ENCODE results near the gene RTN4. TPM values are rescaled to one million over a fixed set of nuclear protein-coding genes. Genes with fewer than 3 reads are reported as not detected.

The RTN4 gene
- total RNA-seq, 1 experiment from 2014 or later = 394 TPM

GRCh38 chr2:55026202-55026601 lies 24.0 kb downstream of the RTN4 start:
- H3K27ac Mint-ChIP-seq (ENCODE audit: unreplicated experiment) = no peak overlapping the region
- no peaks in the 10 kb centered on the region for H3K27me3 Mint-ChIP-seq (ENCODE audit: unreplicated experiment)

GRCh38 chr2:55025627-55026026 lies 24.6 kb downstream of the RTN4 start:
- no TSS peak for BruUV-seq (replicated peaks)
- CTCF ChIA-PET = interaction anchor here (0.6 to 1.2 kb wide), 2 partner anchors 142 to 912 kb away, joined by 3 to 6 read pairs; no protein-coding TSS in a partner anchor
- Mint-ChIP-seq H3K9me3 (ENCODE audit: low read depth, unreplicated experiment) (no peaks in the 10 kb centered on the region), H3K4me1 (ENCODE audit: low read depth, unreplicated experiment) (no peaks in the 10 kb centered on the region), H3K27me3 (ENCODE audit: unreplicated experiment) (no peaks in the 10 kb centered on the region), H3K27ac (ENCODE audit: unreplicated experiment) (no peak overlapping the region), H3K36me3 (ENCODE audit: insufficient read depth, unreplicated experiment) (no peaks in the 10 kb centered on the region), H3K4me3 (ENCODE audit: low read depth, unreplicated experiment) (no peak overlapping the region)
- intact Hi-C loops (cut with micrococcal nuclease; ENCODE audit: unreplicated experiment) = no loop called here
- TF ChIP-seq CTCF (IDR thresholded peaks at IDR 0.05; ENCODE audit: unreplicated experiment) = no peak
- no peak for DNase-seq

More at GRCh38 chr2:55026202-55026601, 24.0 kb downstream of the RTN4 start:
- intact Hi-C loops (cut with micrococcal nuclease; ENCODE audit: unreplicated experiment) = no loop called here
- DNase-seq = no peak
- TSS peak; percentile 9 for BruUV-seq (replicated peaks)
- no peak for TF ChIP-seq CTCF (IDR thresholded peaks at IDR 0.05; ENCODE audit: unreplicated experiment)
- CTCF ChIA-PET = interaction anchor here (1.0 kb wide), 1 partner anchor 22 kb away, joined by 3 read pairs; no protein-coding TSS in a partner anchor
- Mint-ChIP-seq H3K4me1 (ENCODE audit: low read depth, unreplicated experiment) (no peaks in the 10 kb centered on the region), H3K9me3 (ENCODE audit: low read depth, unreplicated experiment) (no peaks in the 10 kb centered on the region), H3K4me3 (ENCODE audit: low read depth, unreplicated experiment) (no peak overlapping the region), H3K36me3 (ENCODE audit: insufficient read depth, unreplicated experiment) (no peaks in the 10 kb centered on the region)

- no TSS peak for BruUV-seq (replicated peaks)
- Mint-ChIP-seq H3K4me3 (ENCODE audit: low read depth, unreplicated experiment) (no peak overlapping the region), H3K27ac (ENCODE audit: unreplicated experiment) (no peak overlapping the region), H3K27me3 (ENCODE audit: unreplicated experiment) (no peaks in the 10 kb centered on the region), H3K9me3 (ENCODE audit: low read depth, unreplicated experiment) (no peaks in the 10 kb centered on the region), H3K4me1 (ENCODE audit: low read depth, unreplicated experiment) (peaks cover 4% of the 10 kb centered on the region), H3K36me3 (ENCODE audit: insufficient read depth, unreplicated experiment) (no peaks in the 10 kb centered on the region)
- no peak for DNase-seq
- intact Hi-C loops (cut with micrococcal nuclease; ENCODE audit: unreplicated experiment) = no loop called here
- no peak for TF ChIP-seq CTCF (IDR thresholded peaks at IDR 0.05; ENCODE audit: unreplicated experiment)
- CTCF ChIA-PET = interaction anchor here (0.6 to 1.2 kb wide), 2 partner anchors 142 to 911 kb away, joined by 3 to 6 read pairs; no protein-coding TSS in a partner anchor
These were observed 25.2 kb downstream of the RTN4 start for GRCh38 chr2:55025082-55025481.

- Mint-ChIP-seq H3K36me3 (ENCODE audit: insufficient read depth, unreplicated experiment) (peaks cover 14% of the 10 kb centered on the region), H3K4me1 (ENCODE audit: low read depth, unreplicated experiment) (peaks cover 27% of the 10 kb centered on the region), H3K4me3 (ENCODE audit: low read depth, unreplicated experiment) (no peak overlapping the region), H3K9me3 (ENCODE audit: low read depth, unreplicated experiment) (no peaks in the 10 kb centered on the region), H3K27me3 (ENCODE audit: unreplicated experiment) (no peaks in the 10 kb centered on the region), H3K27ac (ENCODE audit: unreplicated experiment) (no peak overlapping the region)
- no peak for DNase-seq
- CTCF ChIA-PET = interaction anchor here (0.6 kb wide), 1 partner anchor 48 kb away, joined by 4 read pairs; no protein-coding TSS in a partner anchor
- TF ChIP-seq CTCF (IDR thresholded peaks at IDR 0.05; ENCODE audit: unreplicated experiment) = no peak
- BruUV-seq (replicated peaks) = no TSS peak
- intact Hi-C loops (cut with micrococcal nuclease; ENCODE audit: unreplicated experiment) = no loop called here
These were observed 27.8 kb downstream of the RTN4 start for GRCh38 chr2:55022476-55022875.
